GM12875 (cell line): ENCODE results near the gene AADACL4.

Experiments
- H3K4me3 ChIP-seq: one replicate; pipeline ENCODE4 v1.5.1; 2011; ENCODE audit warnings: low read depth, low read length, control low read depth
- TF ChIP-seq, protein P1 (sequence below): IDR thresholded peaks from 2 replicates; pipeline ENCODE4 v1.5.1; 2011; ENCODE audit warnings: low read depth, mild to moderate bottlenecking, control low read depth, inconsistent platforms, low read length, moderate library complexity, borderline replicate concordance; ENCODE audit not compliant: insufficient read depth

AADACL4 gene

DNA sequence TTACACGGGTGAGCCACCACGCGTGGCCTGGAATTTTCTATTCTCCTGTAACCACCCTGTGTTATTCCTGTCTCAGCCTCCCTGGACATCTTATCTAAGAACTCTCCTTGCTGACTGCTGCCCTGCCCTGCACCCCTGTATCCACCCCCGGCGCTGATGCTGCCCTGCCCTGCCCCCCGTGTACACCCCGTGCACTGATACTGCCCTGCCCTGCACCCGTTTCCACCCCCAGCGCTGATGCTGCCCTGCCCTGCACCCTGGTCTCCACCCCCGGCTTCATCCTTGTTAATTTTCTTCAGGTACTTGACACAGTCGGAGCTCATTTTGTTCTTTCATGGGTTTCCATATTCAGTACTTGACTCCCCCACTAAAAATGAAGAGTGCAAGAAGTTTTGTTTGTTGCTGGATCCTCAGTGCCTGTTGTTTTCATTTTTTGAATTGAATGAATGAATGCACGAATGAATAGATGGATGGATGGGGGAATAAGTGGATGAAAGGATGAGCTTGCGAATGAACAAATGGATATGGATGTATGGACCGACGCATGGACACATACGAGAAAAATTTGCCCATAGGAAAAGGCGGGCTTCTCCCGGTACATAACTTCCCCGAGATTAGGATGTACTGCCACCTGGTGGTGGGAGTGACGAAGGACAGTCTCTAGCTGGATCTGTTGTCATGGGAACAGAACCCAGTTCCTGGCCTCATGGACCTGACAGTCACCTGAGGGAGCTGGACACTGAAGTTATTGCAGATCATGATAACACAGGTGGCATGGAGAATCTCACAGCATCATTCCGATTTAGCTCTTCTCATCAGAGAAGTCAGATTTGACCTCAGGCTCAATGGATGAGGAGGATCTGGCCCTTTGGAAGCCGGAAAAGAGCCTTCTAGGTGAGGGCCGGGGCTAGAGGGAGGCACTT is 14.9 kb downstream of the AADACL4 start:
- H3K4me3 ChIP-seq: no peak overlapping the region

DNA sequence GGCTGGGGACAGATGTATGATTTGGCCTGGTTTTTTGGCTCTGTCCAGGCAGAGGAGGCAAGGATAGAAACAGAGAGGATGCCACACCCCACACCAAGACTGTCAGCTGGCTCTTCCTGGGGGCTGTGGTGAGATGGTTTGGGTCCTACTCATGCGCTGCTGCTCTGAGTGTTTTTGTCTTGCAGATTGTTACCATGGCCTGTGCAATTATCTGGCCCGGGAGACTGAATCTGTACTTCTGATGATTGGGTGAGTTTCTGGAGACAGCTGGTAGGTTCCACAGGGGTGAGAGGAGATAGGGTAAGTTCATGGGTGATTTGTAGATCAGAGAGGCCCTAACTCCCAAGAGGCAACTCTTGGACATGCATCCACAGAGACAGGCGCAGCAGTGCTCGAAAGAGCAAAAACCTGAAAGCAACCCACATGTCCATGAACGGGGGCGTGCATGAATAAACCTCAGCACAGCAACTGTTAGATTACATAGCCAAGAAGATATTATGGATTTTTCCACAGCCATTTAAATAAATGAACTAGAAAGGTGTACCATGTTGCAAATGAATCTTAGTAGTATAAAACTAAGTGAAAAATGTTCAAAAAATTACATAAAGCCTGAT is 17.8 kb downstream of the AADACL4 start:
- TF ChIP-seq, protein P1, sequence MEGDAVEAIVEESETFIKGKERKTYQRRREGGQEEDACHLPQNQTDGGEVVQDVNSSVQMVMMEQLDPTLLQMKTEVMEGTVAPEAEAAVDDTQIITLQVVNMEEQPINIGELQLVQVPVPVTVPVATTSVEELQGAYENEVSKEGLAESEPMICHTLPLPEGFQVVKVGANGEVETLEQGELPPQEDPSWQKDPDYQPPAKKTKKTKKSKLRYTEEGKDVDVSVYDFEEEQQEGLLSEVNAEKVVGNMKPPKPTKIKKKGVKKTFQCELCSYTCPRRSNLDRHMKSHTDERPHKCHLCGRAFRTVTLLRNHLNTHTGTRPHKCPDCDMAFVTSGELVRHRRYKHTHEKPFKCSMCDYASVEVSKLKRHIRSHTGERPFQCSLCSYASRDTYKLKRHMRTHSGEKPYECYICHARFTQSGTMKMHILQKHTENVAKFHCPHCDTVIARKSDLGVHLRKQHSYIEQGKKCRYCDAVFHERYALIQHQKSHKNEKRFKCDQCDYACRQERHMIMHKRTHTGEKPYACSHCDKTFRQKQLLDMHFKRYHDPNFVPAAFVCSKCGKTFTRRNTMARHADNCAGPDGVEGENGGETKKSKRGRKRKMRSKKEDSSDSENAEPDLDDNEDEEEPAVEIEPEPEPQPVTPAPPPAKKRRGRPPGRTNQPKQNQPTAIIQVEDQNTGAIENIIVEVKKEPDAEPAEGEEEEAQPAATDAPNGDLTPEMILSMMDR: no peak
- H3K4me3 ChIP-seq: no peak overlapping the region

More for the DNA sequence above, 14.9 kb downstream of the AADACL4 start:
- TF ChIP-seq, protein P1: peak; percentile 90

DNA sequence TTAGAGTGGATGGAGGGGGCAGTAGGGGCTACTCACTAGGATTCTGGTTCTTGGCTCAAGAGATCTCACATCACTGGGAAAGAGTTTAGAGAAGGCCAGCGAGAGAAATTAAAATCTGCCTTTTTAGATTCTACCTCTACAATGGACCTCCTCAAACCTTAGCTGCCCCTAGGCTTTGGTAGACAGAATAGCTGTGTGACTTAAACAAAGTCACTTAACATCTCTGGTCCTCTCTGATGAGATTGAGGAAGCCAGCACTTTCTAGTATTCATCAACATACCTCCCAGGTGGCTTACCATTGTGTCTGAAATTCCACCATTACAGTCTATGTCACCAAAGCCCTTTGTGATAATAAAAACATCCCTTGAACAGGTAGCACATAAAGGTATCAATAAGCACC is 18.7 kb downstream of the AADACL4 start:
- no peak overlapping the region for H3K4me3 ChIP-seq
- TF ChIP-seq, protein P1: no peak

DNA sequence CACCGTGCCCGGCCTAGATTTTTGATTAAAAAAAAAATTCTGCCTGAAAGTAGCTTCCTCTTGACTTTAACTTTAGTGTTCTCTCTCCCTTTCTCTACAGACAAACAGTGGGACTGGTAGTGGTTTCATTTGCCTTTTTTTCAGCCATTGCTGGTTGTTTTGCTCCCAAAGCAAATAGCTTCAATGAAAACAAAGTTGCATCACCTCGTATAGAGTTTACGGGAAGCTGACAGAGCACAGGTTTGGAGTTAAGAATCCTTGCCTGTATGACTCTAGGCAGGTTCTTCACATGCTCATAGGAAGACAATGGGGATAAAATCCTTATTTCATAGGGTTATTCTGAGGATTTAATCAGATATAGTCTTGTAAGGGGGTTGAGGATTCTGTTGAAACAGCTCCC is 21.6 kb downstream of the AADACL4 start:
- H3K4me3 ChIP-seq: no peak overlapping the region
- TF ChIP-seq, protein P1: no peak

DNA sequence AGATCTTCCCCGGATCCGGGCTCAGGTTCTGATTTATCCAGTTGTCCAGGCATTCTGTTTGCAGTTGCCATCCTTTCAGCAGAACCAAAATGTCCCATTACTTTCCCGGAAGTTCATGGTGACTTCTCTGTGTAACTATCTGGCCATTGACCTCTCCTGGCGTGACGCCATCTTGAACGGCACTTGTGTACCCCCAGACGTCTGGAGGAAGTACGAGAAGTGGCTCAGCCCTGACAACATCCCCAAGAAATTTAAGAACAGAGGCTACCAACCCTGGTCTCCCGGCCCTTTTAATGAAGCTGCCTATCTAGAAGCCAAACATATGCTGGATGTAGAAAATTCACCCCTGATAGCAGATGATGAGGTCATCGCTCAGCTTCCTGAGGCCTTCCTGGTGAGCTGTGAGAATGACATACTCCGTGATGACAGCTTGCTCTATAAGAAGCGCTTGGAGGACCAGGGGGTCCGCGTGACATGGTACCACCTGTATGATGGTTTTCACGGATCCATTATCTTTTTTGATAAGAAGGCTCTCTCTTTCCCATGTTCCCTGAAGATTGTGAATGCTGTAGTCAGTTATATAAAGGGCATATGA is 22.4 kb downstream of the AADACL4 start:
- TF ChIP-seq, protein P1: no peak
- H3K4me3 ChIP-seq: no peak overlapping the region

DNA sequence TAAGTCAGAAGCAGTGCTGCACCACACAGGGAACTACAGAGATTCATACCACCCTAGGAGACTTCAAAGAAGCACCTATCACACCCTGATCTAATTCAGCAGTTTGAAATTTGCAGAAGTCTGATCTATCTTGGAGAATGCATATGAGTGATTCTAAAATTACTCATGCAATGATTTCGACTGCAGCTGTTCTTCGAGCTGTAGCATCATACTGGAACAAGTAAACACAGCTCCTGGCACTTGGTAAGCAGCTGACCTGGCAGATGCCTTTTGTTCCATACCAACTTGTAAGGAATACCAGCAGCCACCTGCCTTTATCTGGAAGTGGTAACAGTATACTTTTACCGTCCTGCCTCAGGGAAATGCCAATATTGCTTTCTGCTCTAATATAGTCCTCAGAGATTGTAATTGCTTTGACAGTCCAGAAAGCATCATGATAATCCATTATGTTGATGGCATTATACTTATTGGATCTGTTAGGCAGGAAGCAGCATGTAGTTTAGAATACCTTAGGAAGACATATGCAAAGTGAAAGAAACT is 25.7 kb downstream of the AADACL4 start:
- TF ChIP-seq, protein P1: no peak
- no peak overlapping the region for H3K4me3 ChIP-seq
